Psoas muscle (tissue), 8 donors: ENCODE data around the gene KIAA2012. TPM values are rescaled to one million over a fixed set of nuclear protein-coding genes. Genes with fewer than 3 reads are reported as not detected.

ENCODE experiments used
- ATAC-seq, 4 donors: fragments of 200-7000 bp; cut with Tn5 transposase; one replicate each; pipeline ENCODE4 v1.9.1; 2020; ENCODE audit warnings: moderate library complexity in 3 of 4, mild to moderate bottlenecking in 2 of 4
- DNase-seq, 2 donors: peaks; one replicate each; pipeline ENCODE4 v3.0.0-alpha.2; 2020
- H3K27ac ChIP-seq: fragments of 200-600 bp; one replicate; pipeline ENCODE4 v1.8.0; 2022
- H3K27me3 ChIP-seq, 3 donors: fragments of 200-600 bp in 1 of 3; one replicate each; pipeline versions ENCODE4 v1.6.1 to v1.8.0; 2013 to 2022; ENCODE audit warnings: low read length in 2 of 3, mild to moderate bottlenecking in 2 of 3, moderate library complexity in 1 of 3; ENCODE audit not compliant: insufficient read depth in 3 of 3
- H3K36me3 ChIP-seq, 2 donors: fragments of 200-600 bp in 1 of 2; one replicate each; pipeline versions ENCODE4 v1.6.1 to v1.8.0; 2013 to 2022; ENCODE audit warnings: low read depth in 1 of 2, mild to moderate bottlenecking in 1 of 2, moderate library complexity in 1 of 2; ENCODE audit not compliant: insufficient read depth in 1 of 2
- H3K4me1 ChIP-seq: fragments of 200-600 bp; one replicate; pipeline ENCODE4 v1.8.0; 2022
- H3K4me3 ChIP-seq: fragments of 200-600 bp; one replicate; pipeline ENCODE4 v1.8.0; 2022; ENCODE audit warnings: mild to moderate bottlenecking
- H3K9me3 ChIP-seq: fragments of 200-600 bp; one replicate; pipeline ENCODE4 v1.8.0; 2022
- CTCF ChIP-seq: fragments of 200-600 bp; IDR thresholded peaks from one replicate; pipeline ENCODE4 v1.8.0; 2022; ENCODE audit warnings: antibody characterized with exemption
- WGBS, 3 donors: extraction: QIAGEN DNeasy Blood & Tissue Kit; methylation state at CpG; one replicate each; pipeline versions ENCODE4 v1.1.6 to v1.1.7; 2013; 5-methylcytosine and 5-hydroxymethylcytosine counted together
- intact Hi-C, 2 donors: fragments of 100-400 bp; cut with DNase I; formaldehyde crosslinking; loops; one replicate each; pipeline versions ENCODE4 v1.11.0 to v1.14.2; 2022
- polyA plus RNA-seq, 3 donors: library from polyadenylated mRNA; stranded (reverse); fragments of 200-250 nt; gene quantifications; one replicate each; pipeline ENCODE4 v1.2.3, GENCODE V29; 2013
- total RNA-seq, 4 donors: library from RNA; stranded (reverse); fragmentation: NEBNext Ultra II Directional in 2 of 4; extraction: Animal tissue kit (Norgen Biotek cat#: 25700) in 2 of 4; gene quantifications; one replicate each; pipeline versions ENCODE4 v1.2.1 to v1.2.4, GENCODE V29; 2021 to 2023
- donor health status: healthy with polysubstance abuse.
- donor health status: DM: no; HTN: no; CAD: no; lungs with moderate emphysema.
- donor health status: Bipolar disorder and iron deficiency.
- donor health status: healthy.
- donor health status: DM: yes; HTN: yes; CAD: no.
- donor health status: DM: no; HTN: no; CAD: no.
- donor health status: DM: no; HTN: no; CAD: no.
- donor health status: DM: yes; HTN: yes; CAD: no.

KIAA2012 gene
- total and polyA plus RNA-seq, 7 donors: 0.03 to 0.06 TPM; not detected in 5

DNA sequence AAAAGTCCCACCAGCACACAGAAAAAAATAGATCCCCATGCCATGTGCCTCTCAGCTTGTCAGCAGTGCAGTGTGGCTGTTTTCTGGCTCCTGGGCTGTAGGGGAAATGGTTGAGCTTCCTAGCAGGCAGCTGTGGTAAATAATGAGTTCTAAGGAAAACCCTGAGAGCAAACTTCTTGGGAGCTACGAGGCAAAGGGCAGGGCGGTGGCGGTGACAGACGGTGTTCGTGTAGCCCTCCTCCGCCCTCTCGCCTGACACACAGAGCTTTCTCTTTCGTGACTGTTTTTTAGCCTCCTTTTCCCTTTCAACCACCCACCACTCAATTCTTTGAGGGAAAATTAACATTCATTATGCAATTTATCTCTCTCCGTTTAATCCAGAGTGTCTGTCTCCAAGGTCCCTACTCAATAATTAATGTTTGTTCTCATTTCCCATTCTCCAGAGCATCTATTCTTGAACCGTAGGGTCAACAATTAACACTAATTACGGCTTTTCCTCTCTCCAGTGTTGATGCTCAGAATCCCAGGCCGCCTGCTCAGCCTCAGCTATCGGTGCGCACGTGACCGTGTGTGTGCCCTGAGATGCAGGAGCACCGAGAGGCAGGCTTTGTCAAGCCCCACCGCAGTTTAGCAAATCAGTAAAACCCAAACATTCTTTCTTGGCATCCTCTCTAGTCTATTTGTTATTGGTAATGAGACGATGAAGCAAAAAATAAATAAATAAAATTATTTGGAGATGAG, 50.1 kb downstream of the KIAA2012 start:
- Histone ChIP-seq H3K4me1 (no peaks in the 10 kb centered on the region), H3K4me3 (no peak overlapping the region), H3K27me3 (no peaks in the 10 kb centered on the region), H3K27ac (no peak overlapping the region), H3K9me3 (peaks cover 6% of the 10 kb centered on the region), H3K36me3 (no peaks in the 10 kb centered on the region)
- DNase-seq: no peak
- WGBS, 3 donors: 56 to 58% (median 57%) methylated on average over 19 of the region's 19 CpGs
- no peak for TF ChIP-seq CTCF
- intact Hi-C loops: no loop called here
- no peak for ATAC-seq

GRCh38 chr2:202124286-202124685, 51.2 kb downstream of the KIAA2012 start:
- no peaks in the 10 kb centered on the region for H3K4me1 ChIP-seq
- peaks cover 6% of the 10 kb centered on the region for H3K9me3 ChIP-seq
- DNase-seq (no peak), ATAC-seq (no peak)
- no peaks in the 10 kb centered on the region for H3K27me3 ChIP-seq
- TF ChIP-seq CTCF: no peak
- no peak overlapping the region for H3K4me3 ChIP-seq
- H3K36me3 ChIP-seq: no peaks in the 10 kb centered on the region
- intact Hi-C loops: no loop called here
- 48 to 59% (median 54%) methylated on average over 2 of the region's 2 CpGs for WGBS, 3 donors
- no peak overlapping the region for H3K27ac ChIP-seq

DNA sequence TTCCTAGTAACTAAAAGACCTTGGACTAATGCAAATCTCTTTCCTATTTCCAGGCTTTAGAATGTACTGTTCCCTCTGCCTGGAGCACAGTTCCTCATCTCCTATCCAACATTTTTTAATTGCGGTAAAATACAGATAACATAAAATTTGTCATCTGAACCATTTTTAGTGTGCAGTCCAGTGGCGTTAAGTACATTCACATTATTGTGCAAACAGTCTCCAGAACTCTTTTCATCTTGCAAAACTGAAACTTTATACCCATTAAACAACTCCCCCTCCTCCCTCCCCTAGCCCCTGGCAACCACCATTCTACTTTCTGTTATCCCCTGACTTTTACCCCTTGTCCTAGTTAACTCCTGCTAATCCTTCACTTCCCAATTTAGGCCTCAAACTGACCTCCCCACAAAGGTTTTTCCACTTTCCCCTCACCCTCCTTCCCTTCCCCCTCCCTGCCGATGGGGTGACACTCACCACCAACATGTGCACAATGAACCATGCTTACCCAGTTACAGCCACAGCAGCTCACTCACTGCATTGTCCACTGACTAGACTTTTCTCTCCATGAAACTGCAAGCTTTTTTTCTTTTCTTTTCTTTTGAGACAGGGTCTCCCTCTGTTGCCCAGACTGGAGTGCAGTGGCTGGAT, 54.8 kb downstream of the KIAA2012 start:
- no peaks in the 10 kb centered on the region for H3K9me3 ChIP-seq
- H3K4me3 ChIP-seq: no peak overlapping the region
- H3K27ac ChIP-seq: no peak overlapping the region
- no peaks in the 10 kb centered on the region for H3K36me3 ChIP-seq
- intact Hi-C loops: no loop called here
- no peaks in the 10 kb centered on the region for H3K27me3 ChIP-seq
- DNase-seq (no peak), ATAC-seq (no peak)
- no peak for TF ChIP-seq CTCF
- no peaks in the 10 kb centered on the region for H3K4me1 ChIP-seq
- WGBS, 3 donors: 51 to 63% (median 54%) methylated on average over 3 of the region's 3 CpGs

- ATAC-seq: no peak
- WGBS, 3 donors: 66 to 72% (median 70%) methylated on average over 3 of the region's 3 CpGs
- Histone ChIP-seq H3K36me3 (no peaks in the 10 kb centered on the region), H3K4me1 (no peaks in the 10 kb centered on the region), H3K9me3 (no peaks in the 10 kb centered on the region), H3K4me3 (no peak overlapping the region), H3K27me3 (no peaks in the 10 kb centered on the region), H3K27ac (no peak overlapping the region)
- intact Hi-C loops: no loop called here
- TF ChIP-seq CTCF: no peak
- DNase-seq: no peak
These were observed 56.8 kb downstream of the KIAA2012 start for GRCh38 chr2:202129841-202130240.
